SK-N-SH (cell line): ENCODE measurements around the gene HS3ST1.

Experiments
- CTCF ChIP-seq: fragments of 200-600 bp; sonication (generic); IDR thresholded peaks from 2 replicates; pipeline ENCODE4 v1.6.1; 2017; ENCODE audit warnings: antibody characterized with exemption, mild to moderate bottlenecking, moderate library complexity
- ELF1 ChIP-seq: IDR thresholded peaks from 2 replicates; pipeline ENCODE4 v1.4.0; 2012
- EP300 ChIP-seq, 2 experiments: IDR thresholded peaks; 2 replicates each; pipeline versions ENCODE4 v1.4.0 to v1.6.1; 2012; ENCODE audit warnings: borderline replicate concordance in 1 of 2, low read depth in 1 of 2, low read length in 1 of 2
- EZH2phosphoT487 ChIP-seq: fragments of 200-600 bp; sonication (generic); IDR thresholded peaks from 2 replicates; pipeline ENCODE4 v1.6.1; 2017; ENCODE audit warnings: low read depth, mixed run types, mild to moderate bottlenecking, antibody characterized with exemption, moderate library complexity, borderline replicate concordance
- FOSL2 ChIP-seq: IDR thresholded peaks from 2 replicates; pipeline ENCODE4 v1.4.0; 2012; ENCODE audit warnings: low read depth, mild to moderate bottlenecking, moderate library complexity, borderline replicate concordance
- JUND ChIP-seq: IDR thresholded peaks from 2 replicates; pipeline ENCODE4 v1.4.0; 2012
- MAX ChIP-seq: IDR thresholded peaks from 2 replicates; pipeline ENCODE4 v1.4.0; 2012; ENCODE audit warnings: low read depth
- MXI1 ChIP-seq: IDR thresholded peaks from 2 replicates; pipeline ENCODE4 v1.6.1; 2012; ENCODE audit warnings: mild to moderate bottlenecking, low read depth, low read length, improper control_type of control experiment
- PBX3 ChIP-seq: IDR thresholded peaks from 2 replicates; pipeline ENCODE4; 2012
- POLR2AphosphoS5 ChIP-seq: IDR thresholded peaks from 2 replicates; pipeline ENCODE4 v1.6.1; 2012; ENCODE audit warnings: low read depth, low read length
- RAD21 ChIP-seq: IDR thresholded peaks from 2 replicates; pipeline ENCODE4 v1.6.1; 2012; ENCODE audit warnings: mild to moderate bottlenecking, low read length
- TAF1 ChIP-seq: IDR thresholded peaks from 2 replicates; pipeline ENCODE4 v1.6.1; 2012; ENCODE audit warnings: low read depth, mild to moderate bottlenecking, low read length, moderate library complexity, borderline replicate concordance
- YY1 ChIP-seq: IDR thresholded peaks from 2 replicates; pipeline ENCODE4 v1.4.0; 2012; ENCODE audit warnings: low read depth, mild to moderate bottlenecking

GRCh38 chr4:11475871-11476270, 47.2 kb upstream of the HS3ST1 start:
- TF ChIP-seq MXI1 (no peak), JUND (no peak), TAF1 (no peak), FOSL2 (no peak), YY1 (no peak), PBX3 (no peak), CTCF (no peak), ELF1 (no peak), POLR2AphosphoS5 (no peak), EZH2phosphoT487 (no peak), MAX (no peak), EP300 (IDR thresholded peaks at IDR 0.05; ENCODE audit: borderline replicate concordance in 1 of 2, low read depth in 1 of 2, low read length in 1 of 2) (no peak), RAD21 (no peak)
